Neural cell (in vitro differentiated cells): ENCODE results near the gene CD58. TPM values are rescaled to one million over a fixed set of nuclear protein-coding genes. Genes with fewer than 3 reads are reported as not detected.
"Not testable (repeated sequence)": the region's sequence is repeated elsewhere in the genome, so short reads cannot be mapped to it uniquely, and the experiment has no call there.

ENCODE experiments used
- H2AFZ ChIP-seq: fragments of 200-600, 300-800 bp; sonication (generic), shearing (Covaris generic); 2 replicates; pipeline ENCODE4 v1.6.0; 2014; ENCODE audit warnings: low read depth, mild to moderate bottlenecking, antibody characterized with exemption, low read length, moderate library complexity
- H3F3A ChIP-seq: fragments of 200-600 bp; shearing (Covaris generic); 2 replicates; pipeline ENCODE4 v1.6.1; 2016; ENCODE audit warnings: mild to moderate bottlenecking, moderate library complexity, mixed read lengths, antibody characterized with exemption, low read length; ENCODE audit not compliant: insufficient read depth, poor library complexity, severe bottlenecking
- H3K27ac ChIP-seq: fragments of 200-600, 300-800 bp; sonication (generic), shearing (Covaris generic); 2 replicates; pipeline ENCODE4 v1.5.1; 2014; ENCODE audit warnings: mild to moderate bottlenecking, low read length, moderate library complexity
- H3K27me3 ChIP-seq: fragments of 300-800, 200-600 bp; sonication (generic), shearing (Covaris generic); 2 replicates; pipeline ENCODE4 v1.6.0; 2014; ENCODE audit warnings: mild to moderate bottlenecking, low read depth, low read length, moderate library complexity; ENCODE audit not compliant: insufficient read depth
- H3K36me3 ChIP-seq: fragments of 300-800, 200-600 bp; sonication (generic), shearing (Covaris generic); 2 replicates; pipeline ENCODE4 v1.5.1; 2014; ENCODE audit warnings: mild to moderate bottlenecking, antibody characterized with exemption, low read length, moderate library complexity; ENCODE audit not compliant: insufficient read depth
- H3K4me2 ChIP-seq: fragments of 300-800, 200-600 bp; sonication (generic), shearing (Covaris generic); 2 replicates; pipeline ENCODE4 v1.6.0; 2014; ENCODE audit warnings: mild to moderate bottlenecking, low read length
- H3K4me3 ChIP-seq: fragments of 300-800, 200-600 bp; sonication (generic), shearing (Covaris generic); 2 replicates; pipeline ENCODE4 v1.5.1; 2014; ENCODE audit warnings: mild to moderate bottlenecking, low read length, moderate library complexity
- H3K79me2 ChIP-seq: fragments of 200-600 bp; shearing (Covaris generic); replicated peaks from 2 replicates; pipeline ENCODE4 v1.6.0; 2014; ENCODE audit warnings: mild to moderate bottlenecking, low read length, moderate library complexity; ENCODE audit not compliant: insufficient read depth
- H3K9ac ChIP-seq: fragments of 300-800, 200-600 bp; sonication (generic), shearing (Covaris generic); 2 replicates; pipeline ENCODE4 v1.6.1; 2016; ENCODE audit warnings: mild to moderate bottlenecking, low read length, mixed read lengths
- H3K9me2 ChIP-seq: fragments of 200-600 bp; shearing (Covaris generic); 2 replicates; pipeline ENCODE4 v1.6.1; 2016; ENCODE audit warnings: mild to moderate bottlenecking, low read length, mixed read lengths; ENCODE audit not compliant: insufficient read depth
- H3K9me3 ChIP-seq: fragments of 200-600, 300-800 bp; sonication (generic), shearing (Covaris generic); 2 replicates; pipeline ENCODE4 v1.6.1; 2016; ENCODE audit warnings: mild to moderate bottlenecking, mixed run types, low read length, moderate library complexity, mixed read lengths
- H4K20me1 ChIP-seq: fragments of 200-600 bp; shearing (Covaris generic); 2 replicates; pipeline ENCODE4 v1.6.1; 2016; ENCODE audit warnings: mild to moderate bottlenecking, mixed run types; ENCODE audit not compliant: insufficient read depth
- EP300 ChIP-seq: fragments of 450-650 bp; conservative IDR thresholded peaks from 2 replicates; pipeline ENCODE4 v1.6.1; 2014; ENCODE audit warnings: antibody characterized with exemption, mild to moderate bottlenecking, moderate library complexity; ENCODE audit not compliant: poor library complexity, severe bottlenecking
- EZH2 ChIP-seq: fragments of 200-600, 300-800 bp; shearing (Covaris generic), sonication (generic); IDR thresholded peaks from 2 replicates; pipeline ENCODE4 v1.6.1; 2014; ENCODE audit warnings: antibody characterized with exemption, low read length, borderline replicate concordance, mild to moderate bottlenecking; ENCODE audit not compliant: insufficient read depth, poor library complexity, severe bottlenecking
- POLR2AphosphoS5 ChIP-seq: IDR thresholded peaks from 2 replicates; pipeline ENCODE4 v1.6.1; 2012
- TAF1 ChIP-seq: IDR thresholded peaks from 2 replicates; pipeline ENCODE4 v1.6.1; 2012; ENCODE audit warnings: low read depth
- polyA plus RNA-seq: library from polyadenylated mRNA; depleted of rRNA; stranded (reverse); fragments of >200 nt; gene quantifications from 2 replicates; pipeline ENCODE4 v1.2.3, GENCODE V29; 2014
- TF ChIP-seq, protein P1 (sequence below): IDR thresholded peaks from 2 replicates; pipeline ENCODE4 v1.6.1; 2012; ENCODE audit warnings: borderline replicate concordance

Gene CD58
- polyA plus RNA-seq, 1 donor from 2014 or later: 1.8 TPM

DNA sequence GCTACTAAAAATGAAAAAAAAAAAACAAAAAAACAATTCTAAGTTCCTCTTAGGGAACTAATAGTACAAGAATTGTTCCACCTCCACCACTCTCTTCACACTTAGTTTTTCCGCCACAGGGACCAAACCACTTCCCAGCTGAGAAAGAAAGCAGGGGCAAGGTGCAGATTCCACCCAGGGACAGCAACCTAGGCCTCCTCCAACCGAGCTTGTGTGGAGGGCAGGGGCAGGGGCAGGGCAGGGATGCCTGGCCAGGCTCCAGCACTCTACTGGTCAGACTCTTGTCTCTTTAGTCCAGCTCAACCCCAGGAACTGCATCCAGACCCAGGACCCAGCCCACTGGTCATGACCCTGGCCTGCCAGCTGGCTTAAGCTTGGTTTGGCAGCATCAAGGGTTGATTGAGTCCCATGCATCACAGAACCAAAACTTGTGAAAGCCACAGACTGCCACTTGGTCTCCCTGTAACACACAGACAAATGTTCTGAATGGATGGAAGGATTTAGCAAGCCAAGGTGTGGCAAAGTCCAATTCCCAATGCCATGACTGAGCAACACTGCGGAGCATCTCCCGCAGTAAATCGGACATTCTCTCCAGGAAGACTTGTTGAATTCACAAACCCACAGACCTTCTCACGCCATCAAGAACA lies 19.7 kb upstream of the CD58 start:
- not testable (repeated sequence) for H3F3A ChIP-seq, H4K20me1 ChIP-seq, H3K27ac ChIP-seq, H3K79me2 ChIP-seq, H3K4me3 ChIP-seq, H3K9me2 ChIP-seq, H3K36me3 ChIP-seq, H3K9ac ChIP-seq, H3K4me2 ChIP-seq, H3K27me3 ChIP-seq, H2AFZ ChIP-seq, H3K9me3 ChIP-seq

DNA sequence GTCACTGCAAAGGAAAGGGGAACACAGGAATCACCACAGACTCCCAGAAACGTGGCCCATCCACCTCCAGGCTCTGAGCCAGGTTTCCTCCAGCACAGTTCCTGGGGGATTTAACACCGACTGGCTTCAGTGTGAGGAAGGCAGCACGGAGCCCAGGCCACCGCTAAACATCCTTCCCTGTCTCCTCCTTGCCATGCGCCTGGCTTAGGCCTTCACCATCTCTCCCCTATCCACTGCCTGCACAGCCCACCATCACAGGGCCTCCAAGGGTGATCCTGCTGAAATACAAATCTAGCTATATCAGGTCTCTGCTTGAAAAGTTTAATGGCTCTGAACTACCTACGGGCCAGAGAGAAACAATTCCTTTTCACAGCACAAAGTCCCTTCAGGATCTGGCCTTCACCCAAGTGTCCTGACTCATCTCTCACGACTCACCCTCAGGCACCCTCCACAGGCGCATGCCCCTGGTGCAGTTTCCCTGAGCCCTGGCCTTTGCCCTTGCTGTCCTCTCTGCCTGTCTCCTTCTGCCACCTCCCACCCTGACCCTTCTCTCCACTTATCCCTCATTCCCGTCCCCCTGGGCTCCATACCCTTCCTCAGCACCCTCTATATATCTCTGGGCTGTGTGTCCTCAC lies 18.4 kb upstream of the CD58 start:
- not testable (repeated sequence) for H3K36me3 ChIP-seq, H2AFZ ChIP-seq, H3K4me2 ChIP-seq, H3K9me3 ChIP-seq, H4K20me1 ChIP-seq, H3K4me3 ChIP-seq, H3K9ac ChIP-seq, H3F3A ChIP-seq, H3K27me3 ChIP-seq, H3K9me2 ChIP-seq, H3K27ac ChIP-seq, H3K79me2 ChIP-seq

DNA sequence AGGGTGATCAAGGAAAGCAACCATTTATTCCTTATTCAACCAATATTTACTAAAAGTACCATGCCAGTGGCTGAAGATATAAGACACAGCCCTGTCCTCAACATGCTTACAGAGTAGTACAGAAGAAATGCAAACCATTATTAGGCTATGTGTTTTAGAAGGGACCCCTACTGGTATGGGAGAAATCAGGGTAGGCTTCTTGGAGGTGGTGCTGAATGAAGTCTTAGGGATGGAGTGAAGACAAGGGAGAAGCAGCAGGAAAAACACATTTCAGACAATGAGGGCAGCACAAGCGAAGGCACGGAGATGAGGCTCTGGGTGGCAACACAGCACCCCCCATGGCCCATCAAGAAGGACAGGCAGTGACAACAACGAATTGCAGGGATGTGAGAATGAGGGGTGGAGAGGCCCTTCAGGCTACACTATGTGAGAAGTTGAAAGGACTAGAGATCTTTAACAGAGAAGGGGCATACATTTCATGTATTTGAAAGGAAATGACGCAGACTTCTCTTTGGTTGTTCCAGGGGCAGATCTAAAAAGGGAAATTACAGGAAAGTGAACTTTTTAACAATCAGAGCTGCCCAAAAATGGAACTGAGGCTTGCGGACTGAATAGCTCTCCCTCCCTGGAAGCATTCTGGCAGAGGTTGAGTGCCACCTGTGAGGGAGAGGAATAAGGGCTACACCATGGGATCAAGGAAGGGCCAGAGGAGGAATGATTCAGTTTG lies 16.8 kb upstream of the CD58 start:
- no peaks in the 10 kb centered on the region for H3K79me2 ChIP-seq
- no peaks in the 10 kb centered on the region for H3F3A ChIP-seq
- H3K9me2 ChIP-seq: no peaks in the 10 kb centered on the region
- H3K27me3 ChIP-seq: no peaks in the 10 kb centered on the region
- no peak overlapping the region for H3K9ac ChIP-seq
- no peak overlapping the region for H3K27ac ChIP-seq
- no peaks in the 10 kb centered on the region for H4K20me1 ChIP-seq
- peaks cover 4% of the 10 kb centered on the region for H3K36me3 ChIP-seq
- H3K4me3 ChIP-seq: no peak overlapping the region
- H3K4me2 ChIP-seq: no peak overlapping the region
- H3K9me3 ChIP-seq: no peaks in the 10 kb centered on the region
- TF ChIP-seq, protein P1, sequence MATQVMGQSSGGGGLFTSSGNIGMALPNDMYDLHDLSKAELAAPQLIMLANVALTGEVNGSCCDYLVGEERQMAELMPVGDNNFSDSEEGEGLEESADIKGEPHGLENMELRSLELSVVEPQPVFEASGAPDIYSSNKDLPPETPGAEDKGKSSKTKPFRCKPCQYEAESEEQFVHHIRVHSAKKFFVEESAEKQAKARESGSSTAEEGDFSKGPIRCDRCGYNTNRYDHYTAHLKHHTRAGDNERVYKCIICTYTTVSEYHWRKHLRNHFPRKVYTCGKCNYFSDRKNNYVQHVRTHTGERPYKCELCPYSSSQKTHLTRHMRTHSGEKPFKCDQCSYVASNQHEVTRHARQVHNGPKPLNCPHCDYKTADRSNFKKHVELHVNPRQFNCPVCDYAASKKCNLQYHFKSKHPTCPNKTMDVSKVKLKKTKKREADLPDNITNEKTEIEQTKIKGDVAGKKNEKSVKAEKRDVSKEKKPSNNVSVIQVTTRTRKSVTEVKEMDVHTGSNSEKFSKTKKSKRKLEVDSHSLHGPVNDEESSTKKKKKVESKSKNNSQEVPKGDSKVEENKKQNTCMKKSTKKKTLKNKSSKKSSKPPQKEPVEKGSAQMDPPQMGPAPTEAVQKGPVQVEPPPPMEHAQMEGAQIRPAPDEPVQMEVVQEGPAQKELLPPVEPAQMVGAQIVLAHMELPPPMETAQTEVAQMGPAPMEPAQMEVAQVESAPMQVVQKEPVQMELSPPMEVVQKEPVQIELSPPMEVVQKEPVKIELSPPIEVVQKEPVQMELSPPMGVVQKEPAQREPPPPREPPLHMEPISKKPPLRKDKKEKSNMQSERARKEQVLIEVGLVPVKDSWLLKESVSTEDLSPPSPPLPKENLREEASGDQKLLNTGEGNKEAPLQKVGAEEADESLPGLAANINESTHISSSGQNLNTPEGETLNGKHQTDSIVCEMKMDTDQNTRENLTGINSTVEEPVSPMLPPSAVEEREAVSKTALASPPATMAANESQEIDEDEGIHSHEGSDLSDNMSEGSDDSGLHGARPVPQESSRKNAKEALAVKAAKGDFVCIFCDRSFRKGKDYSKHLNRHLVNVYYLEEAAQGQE: no peak
- TF ChIP-seq EP300: no peak
- TF ChIP-seq EZH2: no peak
- TF ChIP-seq POLR2AphosphoS5: no peak
- TF ChIP-seq TAF1: no peak
- H2AFZ ChIP-seq: no peak overlapping the region
